HG03025 (cell line): ENCODE results near the gene PAWR.
"Not testable (repeated sequence)": the region's sequence is repeated elsewhere in the genome, so short reads cannot be mapped to it uniquely, and the experiment has no call there.

Source experiments
- ATAC-seq: cut with Tn5 transposase; IDR thresholded peaks from one replicate; pipeline ENCODE4 v1.9.1; 2021; ENCODE audit warnings: mild to moderate bottlenecking, moderate library complexity; ENCODE audit not compliant: unreplicated experiment, low FRiP score

Gene PAWR

GRCh38 chr12:79555028-79555925 lies 135.5 kb downstream of the PAWR start:
- ATAC-seq: no peak

- no peak for ATAC-seq
Observed at GRCh38 chr12:79553863-79554574, 136.7 kb downstream of the PAWR start.

GRCh38 chr12:79552192-79552591 lies 138.6 kb downstream of the PAWR start:
- no peak for ATAC-seq

DNA sequence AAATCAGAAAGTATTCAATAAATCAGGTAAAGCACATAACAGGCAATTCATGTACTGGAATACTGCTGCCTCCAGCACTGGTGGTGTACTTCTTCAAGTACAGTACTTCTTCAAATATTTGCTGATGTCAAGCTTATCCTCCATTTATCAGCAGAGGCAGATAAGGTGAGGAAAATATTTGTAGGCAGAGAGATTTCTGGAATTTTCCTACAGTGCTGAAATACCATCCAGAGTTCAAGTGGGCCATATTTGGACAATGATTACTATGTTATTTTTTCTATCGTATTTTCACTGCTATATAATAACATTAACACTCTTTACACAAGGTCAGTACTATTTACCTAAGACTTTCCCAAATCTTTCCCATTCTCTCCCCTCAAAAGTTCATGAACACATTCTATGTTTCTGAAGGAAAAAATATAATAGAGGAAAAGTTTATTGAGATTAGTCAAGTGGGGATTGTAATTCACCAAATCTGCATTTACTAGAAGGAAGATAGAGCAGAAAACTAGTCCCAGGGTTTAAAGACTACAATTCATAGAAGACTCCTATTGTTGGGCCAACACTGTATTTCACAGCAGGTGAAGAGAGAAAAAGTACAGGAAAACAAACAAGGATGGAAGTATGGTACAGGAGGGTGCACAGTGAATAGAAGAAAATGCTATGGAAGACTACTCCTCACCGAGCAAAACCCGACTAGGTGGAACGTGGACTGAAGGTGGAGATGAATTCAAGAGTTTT lies 141.1 kb downstream of the PAWR start:
- ATAC-seq: no peak

- ATAC-seq: no peak
Observed at GRCh38 chr12:79548610-79548924, 142.2 kb downstream of the PAWR start.

DNA sequence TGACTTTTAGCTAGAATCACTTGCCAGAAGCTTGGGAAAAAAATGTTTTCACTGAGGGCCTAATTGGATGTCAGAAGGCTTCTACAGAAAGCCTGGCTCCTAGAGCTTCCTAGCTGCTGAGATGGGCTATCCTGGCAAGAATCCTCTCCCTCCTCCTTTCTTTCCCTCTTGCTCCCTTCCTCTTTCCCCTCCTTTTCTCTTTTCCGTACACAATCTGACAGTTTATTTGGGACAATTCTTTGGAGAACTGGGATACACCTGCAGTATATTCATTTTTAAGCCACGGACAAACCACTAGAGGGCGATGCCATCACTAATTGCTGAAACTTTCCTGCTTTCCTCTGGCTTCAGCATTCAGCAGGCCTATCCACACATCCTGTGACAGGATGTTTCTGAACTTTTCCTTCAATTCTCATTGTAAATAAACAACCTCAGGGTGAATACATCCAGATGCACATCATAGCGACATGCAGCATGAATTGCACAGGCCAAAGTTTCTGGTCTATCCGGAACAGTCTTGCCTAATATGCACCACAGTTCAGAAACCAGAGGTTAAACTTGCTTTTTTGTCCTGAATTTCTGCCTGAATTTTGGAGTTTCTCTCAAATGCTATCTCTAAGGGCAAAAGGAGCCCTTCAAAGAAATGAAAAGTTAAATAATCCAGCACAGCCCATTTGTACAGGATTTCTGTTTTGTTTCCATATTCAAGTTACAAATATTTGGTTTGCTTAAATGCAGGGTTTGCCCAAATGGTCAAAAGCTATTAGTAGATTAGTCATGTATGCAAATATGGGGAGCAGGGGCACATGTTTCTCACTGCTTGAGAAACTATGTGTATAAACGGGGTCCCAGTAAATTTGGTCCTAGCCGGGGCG lies 142.8 kb downstream of the PAWR start:
- no peak for ATAC-seq

DNA sequence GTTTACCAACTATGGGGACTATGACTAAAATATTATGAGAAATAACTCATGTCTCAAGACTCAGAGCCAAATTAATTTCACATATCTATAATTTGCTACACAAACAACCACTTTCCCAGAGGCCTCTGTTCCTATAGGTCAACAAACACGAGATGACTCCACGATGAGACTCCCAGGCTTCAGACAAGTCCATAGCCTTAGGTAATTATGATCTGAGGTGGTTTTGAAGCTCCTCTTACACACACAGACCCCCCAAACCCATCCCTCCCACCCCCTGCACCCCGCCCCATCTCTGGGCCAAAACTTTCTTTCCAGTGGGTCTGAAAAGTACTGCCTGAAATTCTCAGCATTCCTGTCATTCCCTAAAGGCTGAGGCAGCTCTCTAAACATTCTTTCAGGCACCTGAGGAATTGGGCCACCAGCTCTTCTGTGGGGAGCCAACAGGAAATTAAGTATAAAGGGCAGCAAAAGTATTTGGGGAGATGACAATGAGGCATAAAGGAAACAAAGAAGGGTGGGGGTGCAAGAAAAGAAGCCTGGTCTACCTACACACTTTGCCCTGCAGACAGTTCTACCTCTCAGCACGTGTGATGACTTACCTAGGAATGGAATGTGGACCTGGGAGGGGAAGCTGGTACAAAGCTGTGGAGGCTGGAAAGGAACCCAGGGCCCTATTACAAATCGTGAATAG lies 143.6 kb downstream of the PAWR start:
- no peak for ATAC-seq

- no peak for ATAC-seq
Observed at GRCh38 chr12:79546466-79547043, 144.2 kb downstream of the PAWR start.

- ATAC-seq: not testable (repeated sequence)
Observed at GRCh38 chr12:79544439-79544838, 146.3 kb downstream of the PAWR start.

DNA sequence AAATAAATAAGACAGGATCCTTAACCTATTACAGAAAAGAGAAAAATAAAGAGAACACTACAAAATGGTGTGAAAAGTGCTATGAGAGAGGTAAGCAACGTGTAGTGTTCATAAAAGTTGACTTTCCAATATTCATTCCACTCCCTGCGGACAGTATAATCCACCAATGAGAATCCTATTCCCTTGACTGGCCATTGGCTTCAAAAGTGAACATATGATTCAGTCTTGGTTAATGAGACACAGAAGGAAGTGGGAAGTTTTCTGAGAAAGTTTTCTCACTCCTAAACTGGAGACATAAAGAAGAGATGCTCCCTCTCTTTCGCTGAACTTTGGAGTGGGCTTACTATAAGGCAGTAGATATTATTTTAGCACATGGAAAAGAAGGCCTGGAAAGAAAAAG lies 153.1 kb downstream of the PAWR start:
- no peak for ATAC-seq

DNA sequence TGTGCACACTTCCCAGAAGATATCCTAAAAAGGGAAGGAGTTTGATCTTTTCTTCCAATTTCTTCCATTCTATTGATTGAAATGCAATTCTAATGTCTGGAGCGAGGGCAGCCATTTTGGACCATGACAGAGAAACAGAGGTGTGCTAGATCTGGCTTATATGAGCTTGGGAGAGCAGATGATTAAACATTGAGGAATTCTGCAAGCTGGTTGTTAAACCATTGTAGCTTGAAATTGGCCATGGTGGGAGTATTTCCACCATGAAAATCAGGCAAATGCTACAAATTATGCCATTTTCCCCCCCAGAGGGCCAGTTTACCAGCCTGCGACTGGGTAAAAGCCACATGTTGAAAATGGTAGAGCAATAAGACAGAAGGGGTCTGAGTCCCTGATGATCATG lies 155.0 kb downstream of the PAWR start:
- ATAC-seq: no peak
